GM12892 (cell line): ENCODE results near the gene RBX1.

Experiments used
- POLR2A ChIP-seq: IDR thresholded peaks from 2 replicates; pipeline ENCODE4 v1.6.1; 2011; ENCODE audit warnings: low read depth, low read length, control low read depth
- POLR2AphosphoS5 ChIP-seq: IDR thresholded peaks from 2 replicates; pipeline ENCODE4 v1.6.1; 2011; ENCODE audit warnings: low read depth, low read length, control low read depth
- TAF1 ChIP-seq: IDR thresholded peaks from 2 replicates; pipeline ENCODE4 v1.6.1; 2011; ENCODE audit warnings: low read depth, mild to moderate bottlenecking, control low read depth, low read length, borderline replicate concordance

GRCh38 chr22:40991298-40991697 is 40.1 kb downstream of the RBX1 start:
- TF ChIP-seq POLR2A (no peak), POLR2AphosphoS5 (no peak), TAF1 (no peak)
